GM19463 (cell line): Measurements from ENCODE around the gene RHBDF1.
"Not testable (repeated sequence)": the region's sequence is repeated elsewhere in the genome, so short reads cannot be mapped to it uniquely, and the experiment has no call there.

Source experiments
- ATAC-seq: cut with Tn5 transposase; IDR thresholded peaks from one replicate; pipeline ENCODE4 v1.9.1; 2021; ENCODE audit warnings: mild to moderate bottlenecking, moderate library complexity; ENCODE audit not compliant: unreplicated experiment

The RHBDF1 gene

DNA sequence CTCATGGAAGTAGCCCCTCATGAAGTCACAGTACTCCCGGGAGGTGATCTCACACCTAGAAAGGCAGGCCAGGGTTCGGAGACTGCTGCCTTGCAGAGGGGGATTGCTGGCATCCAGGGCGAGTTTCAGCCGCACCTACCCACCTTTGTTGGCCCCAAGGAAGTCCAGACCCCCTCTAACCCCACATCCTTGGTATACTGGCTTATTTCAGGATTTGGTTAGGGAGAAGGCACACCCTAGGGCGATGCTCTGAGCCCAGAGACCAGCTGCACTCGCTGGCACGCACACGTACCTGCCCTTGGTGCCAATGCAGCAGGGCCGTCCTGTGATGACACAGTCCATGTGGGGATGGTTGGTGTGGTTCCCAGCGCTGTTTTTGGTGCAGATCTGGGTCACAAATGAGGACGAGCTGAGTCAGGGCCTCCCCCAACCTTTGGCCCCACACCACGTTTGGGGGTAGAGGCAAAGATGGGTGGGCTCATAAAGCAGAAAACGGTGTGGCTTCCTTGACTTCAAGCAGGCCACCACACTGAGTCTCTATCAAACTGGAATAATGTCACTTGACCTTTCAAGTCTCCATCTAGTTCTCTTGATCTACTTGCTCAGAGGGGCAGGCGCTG lies 12.9 kb downstream of the RHBDF1 start:
- ATAC-seq, result no peak

GRCh38 chr16:58491-59439 lies 13.7 kb downstream of the RHBDF1 start:
- no peak for ATAC-seq

DNA sequence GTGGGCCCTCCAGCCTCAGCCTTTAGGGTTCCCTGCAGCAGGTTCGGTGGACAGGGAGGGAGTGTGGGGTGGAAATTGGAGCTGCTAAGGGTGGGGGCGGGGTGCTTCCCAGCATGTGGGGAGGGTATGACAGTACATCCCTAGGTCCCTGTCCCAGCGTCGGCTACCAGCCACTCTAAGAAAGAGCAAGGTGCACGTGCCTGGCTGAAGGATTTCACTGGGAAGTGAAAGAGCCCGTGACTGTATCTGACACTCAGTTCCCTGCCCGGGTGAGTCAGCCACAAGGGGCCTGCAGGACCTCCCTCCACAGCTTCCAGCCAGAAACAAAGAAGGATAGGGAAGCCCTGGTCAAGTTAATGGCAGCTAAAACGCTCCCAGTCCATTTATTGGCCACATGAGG lies 14.7 kb downstream of the RHBDF1 start:
- ATAC-seq, result no peak

GRCh38 chr16:56231-56927 lies 16.1 kb downstream of the RHBDF1 start:
- ATAC-seq, result no peak

GRCh38 chr16:55571-56136 lies 16.8 kb downstream of the RHBDF1 start:
- ATAC-seq, result no peak

GRCh38 chr16:54237-54581 lies 18.2 kb downstream of the RHBDF1 start:
- no peak for ATAC-seq

DNA sequence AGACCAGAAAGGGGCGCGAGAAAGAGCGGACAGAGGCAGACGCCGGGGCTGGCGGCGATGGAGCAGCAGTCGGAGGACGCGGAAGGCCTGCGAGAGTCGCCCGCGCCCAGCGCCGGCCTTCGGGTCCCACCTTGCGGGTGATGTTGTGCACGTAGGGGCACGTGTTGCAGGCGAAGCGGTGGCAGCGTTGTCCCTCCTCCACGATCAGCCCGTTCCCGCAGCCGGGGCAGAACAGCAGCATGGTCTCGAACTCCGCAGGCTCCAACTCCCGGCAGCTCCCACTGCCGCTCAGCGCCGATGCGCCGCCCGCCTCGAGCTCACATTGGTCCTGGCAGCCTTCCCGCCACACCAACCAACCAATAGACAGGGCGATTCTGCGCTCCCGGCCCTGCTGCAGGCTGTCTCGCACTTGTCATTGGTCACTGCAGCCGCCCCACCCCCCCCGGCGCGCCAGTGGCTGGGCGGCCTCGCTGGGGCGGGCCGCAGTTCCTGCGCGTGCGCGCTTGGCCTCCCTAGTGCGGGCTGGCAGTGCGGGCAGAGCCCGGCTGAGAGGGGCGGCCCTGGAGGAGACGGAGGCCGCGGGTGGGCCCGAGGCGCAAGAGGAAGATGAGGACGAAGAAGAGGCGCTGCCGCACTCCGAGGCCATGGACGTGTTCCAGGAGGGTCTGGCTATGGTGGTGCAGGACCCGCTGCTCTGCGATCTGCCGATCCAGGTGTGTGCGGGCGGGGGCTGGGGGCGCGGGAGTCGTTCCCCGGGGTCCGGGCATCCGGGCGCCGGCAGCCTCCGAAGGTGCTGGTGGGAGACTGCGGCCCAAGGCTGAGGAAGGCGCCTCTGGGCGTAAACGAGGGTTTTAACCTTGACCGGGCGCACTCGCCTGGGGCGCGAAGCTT lies 18.8 kb downstream of the RHBDF1 start, which contains the start of the genes POLR3K and SNRNP25:
TSS of gene POLR3K (minus strand) at position 263 of the 891 bp plus-strand sequence. CDS start at position 241, 22 bp downstream.
TSS of gene SNRNP25 (plus strand) at position 483 of the 891 bp plus-strand sequence. CDS start at position 672, 189 bp downstream.
- ATAC-seq, result peak; percentile 94

GRCh38 chr16:50769-51591 lies 21.5 kb downstream of the RHBDF1 start:
- ATAC-seq, result no peak

- no peak for ATAC-seq
These were observed 25.2 kb downstream of the RHBDF1 start for GRCh38 chr16:47234-47633.

DNA sequence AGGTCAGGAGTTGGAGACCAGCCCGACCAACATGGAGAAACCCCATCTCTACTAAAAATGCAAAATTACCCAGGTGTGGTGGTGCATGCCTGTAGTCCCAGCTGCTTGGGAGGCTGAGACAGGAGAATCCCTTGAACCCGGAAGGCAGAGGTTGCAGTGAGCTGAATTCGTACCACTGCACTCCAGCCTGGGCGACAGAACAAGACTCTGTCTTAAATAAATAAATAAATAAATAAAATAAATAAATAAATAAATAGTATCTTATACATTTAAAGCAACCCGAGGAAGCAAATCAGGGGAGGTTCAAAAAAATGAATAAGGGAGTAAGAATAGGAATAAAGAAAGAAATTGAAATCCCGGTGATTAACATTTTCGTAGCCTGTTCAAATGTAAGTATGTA lies 25.9 kb downstream of the RHBDF1 start:
- ATAC-seq, result not testable (repeated sequence)

- no peak for ATAC-seq
These were observed 27.0 kb downstream of the RHBDF1 start for GRCh38 chr16:45454-45853.

DNA sequence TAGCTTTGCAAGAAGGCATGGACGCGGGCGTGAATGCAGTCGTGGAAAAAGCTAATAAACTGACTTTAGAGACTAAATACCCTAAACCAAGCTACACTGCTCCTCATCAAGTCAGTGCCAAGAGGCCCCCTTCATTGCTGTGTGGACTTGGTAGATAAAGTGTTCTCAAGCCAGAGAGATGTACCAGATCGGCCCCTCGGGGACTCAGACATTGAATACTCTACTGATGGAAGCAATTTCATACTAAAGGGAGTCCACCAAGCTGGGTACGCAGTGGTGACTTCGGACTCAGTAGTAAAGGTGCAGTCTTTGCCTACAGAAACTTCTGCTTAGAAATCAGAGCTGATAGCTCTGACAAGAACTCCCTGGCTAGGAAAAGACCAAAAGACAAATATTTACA lies 27.8 kb downstream of the RHBDF1 start:
- ATAC-seq, result no peak

GRCh38 chr16:43294-43693 lies 29.1 kb downstream of the RHBDF1 start:
- no peak for ATAC-seq

- ATAC-seq, result no peak
These were observed 29.7 kb downstream of the RHBDF1 start for GRCh38 chr16:42691-43090.

GRCh38 chr16:42069-42457 lies 30.4 kb downstream of the RHBDF1 start:
- no peak for ATAC-seq

GRCh38 chr16:41439-42068 lies 30.9 kb downstream of the RHBDF1 start:
- no peak for ATAC-seq

DNA sequence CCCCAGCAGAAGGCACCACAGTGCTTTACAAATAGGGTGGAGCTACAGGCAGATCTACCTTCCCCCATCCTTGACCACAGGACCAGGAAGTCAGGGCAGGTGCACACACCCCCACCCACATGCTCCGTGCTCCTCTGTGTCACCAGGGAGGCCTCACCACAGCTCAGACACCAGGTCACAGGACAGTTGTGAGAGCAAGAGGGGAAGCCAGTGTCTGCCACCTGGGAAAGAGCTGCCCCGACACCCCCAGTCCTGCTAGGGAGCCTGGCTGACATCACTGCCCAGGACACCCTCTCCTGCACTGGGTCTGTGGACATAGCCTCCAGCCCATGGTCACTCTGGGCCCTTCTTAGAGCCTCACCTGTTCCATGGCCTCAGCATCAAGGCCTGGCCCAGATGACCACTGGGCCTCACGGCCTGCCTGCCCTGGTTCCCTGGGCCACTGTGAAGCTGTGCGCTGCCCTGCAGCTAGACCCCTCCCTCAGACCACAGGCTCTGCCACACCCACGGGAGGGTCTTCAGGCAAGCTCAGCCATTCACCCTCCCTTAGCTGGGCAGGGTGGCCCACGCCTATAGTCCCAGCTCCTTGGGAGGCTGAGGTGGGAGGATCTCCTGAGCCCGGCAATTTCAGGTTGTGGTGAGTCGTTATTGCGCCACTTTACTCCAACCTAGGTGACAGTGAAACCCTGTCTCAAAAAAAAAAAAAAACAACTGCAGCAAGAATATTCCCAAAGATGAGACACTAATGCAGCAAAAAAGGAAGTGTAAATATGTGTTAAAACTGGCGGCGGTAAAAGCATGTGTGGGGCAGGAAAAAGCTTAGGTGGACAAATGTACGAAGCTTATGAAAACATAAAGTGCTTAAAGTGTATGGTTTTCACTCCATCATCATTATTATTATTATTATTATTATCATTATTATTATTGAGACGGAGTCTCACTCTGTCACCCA lies 33.2 kb downstream of the RHBDF1 start:
- ATAC-seq, result peak; percentile 82

DNA sequence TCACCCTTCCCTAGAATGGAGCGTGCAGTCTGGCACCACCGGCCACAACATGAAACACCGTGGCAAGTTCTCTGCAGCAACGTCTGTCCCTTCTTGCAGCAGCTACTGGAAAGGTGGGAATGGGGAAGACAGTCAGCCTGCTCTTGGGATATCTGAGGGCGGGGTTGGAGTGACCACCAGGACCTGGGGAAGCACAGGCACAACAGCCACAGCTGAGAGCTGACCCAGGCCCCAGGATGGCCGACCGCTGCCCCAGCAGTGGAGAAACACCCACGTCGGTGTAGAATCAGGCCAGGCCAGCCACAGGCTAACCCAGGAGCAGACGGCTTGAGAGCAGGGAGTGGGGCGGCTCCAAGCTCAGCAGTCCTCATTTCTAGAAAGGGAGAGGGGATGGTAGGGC lies 34.2 kb downstream of the RHBDF1 start:
- not testable (repeated sequence) for ATAC-seq
